HEK293 (cell line): ENCODE results near the gene IL5.

Experiments used
- GLIS2 ChIP-seq: fragments of 450-650 bp; formaldehyde crosslinking; IDR thresholded peaks from 2 replicates; pipeline ENCODE4 v1.5.1; 2016; ENCODE audit warnings: missing biosample characterization, missing genetic modification characterization
- KLF1 ChIP-seq: fragments of 450-650 bp; formaldehyde crosslinking; IDR thresholded peaks from 2 replicates; pipeline ENCODE4 v1.5.1; 2016; ENCODE audit warnings: missing biosample characterization, missing genetic modification characterization
- KLF8 ChIP-seq: fragments of 450-650 bp; formaldehyde crosslinking; IDR thresholded peaks from 2 replicates; pipeline ENCODE4 v1.5.1; 2016; ENCODE audit warnings: missing biosample characterization, missing genetic modification characterization
- MYNN ChIP-seq: fragments of 450-650 bp; formaldehyde crosslinking; IDR thresholded peaks from 2 replicates; pipeline ENCODE4 v1.5.1; 2016; ENCODE audit warnings: missing biosample characterization, missing genetic modification characterization, borderline replicate concordance
- PBX3 ChIP-seq: sonication (generic); formaldehyde crosslinking; IDR thresholded peaks from 2 replicates; pipeline ENCODE4 v1.8.1; 2022; ENCODE audit warnings: mild to moderate bottlenecking, moderate library complexity, missing genetic modification reagents
- PRDM2 ChIP-seq: fragments of 450-650 bp; formaldehyde crosslinking; IDR thresholded peaks from 2 replicates; pipeline ENCODE4 v1.5.1; 2016; ENCODE audit warnings: missing biosample characterization, missing genetic modification characterization, borderline replicate concordance
- ZFP41 ChIP-seq: fragments of 450-650 bp; formaldehyde crosslinking; IDR thresholded peaks from 2 replicates; pipeline ENCODE4 v1.5.1; 2016; ENCODE audit warnings: missing biosample characterization, missing genetic modification characterization, borderline replicate concordance
- ZNF112 ChIP-seq: fragments of 450-650 bp; formaldehyde crosslinking; IDR thresholded peaks from 2 replicates; pipeline ENCODE4 v1.5.0; 2017; ENCODE audit warnings: missing biosample characterization, missing genetic modification characterization
- ZNF19 ChIP-seq: fragments of 450-650 bp; formaldehyde crosslinking; IDR thresholded peaks from 2 replicates; pipeline ENCODE4; 2016; ENCODE audit warnings: missing biosample characterization, missing genetic modification characterization, low read depth
- ZNF23 ChIP-seq: fragments of 450-650 bp; formaldehyde crosslinking; IDR thresholded peaks from 2 replicates; pipeline ENCODE4 v1.5.1; 2016; ENCODE audit warnings: missing biosample characterization, missing genetic modification characterization, borderline replicate concordance
- ZNF266 ChIP-seq: fragments of 450-650 bp; formaldehyde crosslinking; IDR thresholded peaks from 2 replicates; pipeline ENCODE4 v1.5.1; 2016; ENCODE audit warnings: missing biosample characterization, missing genetic modification characterization, low read depth
- ZNF335 ChIP-seq: fragments of 450-650 bp; formaldehyde crosslinking; conservative IDR thresholded peaks from 2 replicates; pipeline ENCODE4 v1.5.1; 2016; ENCODE audit warnings: missing biosample characterization, missing genetic modification characterization
- ZNF626 ChIP-seq: fragments of 450-650 bp; sonication (Bioruptor Pico); formaldehyde crosslinking; IDR thresholded peaks from 2 replicates; pipeline ENCODE4 v1.5.1; 2018; ENCODE audit warnings: missing biosample characterization, missing genetic modification characterization, inconsistent platforms
- ZNF664 ChIP-seq: fragments of 450-650 bp; formaldehyde crosslinking; IDR thresholded peaks from 2 replicates; pipeline ENCODE4 v1.5.1; 2016; ENCODE audit warnings: missing biosample characterization, missing genetic modification characterization
- ZNF670 ChIP-seq: fragments of 450-650 bp; formaldehyde crosslinking; IDR thresholded peaks from 2 replicates; pipeline ENCODE4 v1.5.1; 2016; ENCODE audit warnings: missing biosample characterization, missing genetic modification characterization, low read depth
- ZNF677 ChIP-seq: fragments of 450-650 bp; IDR thresholded peaks from 2 replicates; pipeline ENCODE4 v1.5.0; 2018; ENCODE audit warnings: missing biosample characterization, mild to moderate bottlenecking, missing genetic modification characterization, moderate library complexity
- ZXDB ChIP-seq: fragments of 450-650 bp; formaldehyde crosslinking; IDR thresholded peaks from 2 replicates; pipeline ENCODE4 v1.5.1; 2016; ENCODE audit warnings: missing biosample characterization, missing genetic modification characterization
- TF ChIP-seq, protein P1 (sequence below): fragments of 450-650 bp; formaldehyde crosslinking; IDR thresholded peaks from 2 replicates; pipeline ENCODE4 v1.5.1; 2016; ENCODE audit warnings: missing biosample characterization, missing genetic modification characterization
- TF ChIP-seq, protein P2 (sequence below): fragments of 450-650 bp; formaldehyde crosslinking; IDR thresholded peaks from 2 replicates; pipeline ENCODE4 v1.5.1; 2016; ENCODE audit warnings: missing biosample characterization, missing genetic modification characterization
- TF ChIP-seq, protein P3 (sequence below): fragments of 450-650 bp; formaldehyde crosslinking; IDR thresholded peaks from 2 replicates; pipeline ENCODE4 v1.5.1; 2016; ENCODE audit warnings: missing biosample characterization, missing genetic modification characterization
- TF ChIP-seq, protein P4 (sequence below): fragments of 450-650 bp; formaldehyde crosslinking; IDR thresholded peaks from 2 replicates; pipeline ENCODE4 v1.5.1; 2017; ENCODE audit warnings: missing biosample characterization, missing genetic modification characterization

The IL5 gene

GRCh38 chr5:132496631-132497487 lies 46.5 kb downstream of the IL5 start (continued):
- TF ChIP-seq ZNF677 (tag by site-specific recombination) (no peak), ZNF664 (no peak), PBX3 (CRISPR knock-in tag) (no peak), ZFP41 (no peak), ZNF19 (tag by site-specific recombination) (no peak), GLIS2 (tag by site-specific recombination) (peak; percentile 91), ZXDB (tag by site-specific recombination) (peak; percentile 67), MYNN (no peak), ZNF670 (tag by site-specific recombination) (no peak), KLF8 (tag by site-specific recombination) (peak; percentile 37; the same call in 1 of the 2 replicates), KLF1 (tag by site-specific recombination) (no peak), ZNF112 (tag by site-specific recombination) (no peak), ZNF626 (no peak), PRDM2 (no peak), ZNF23 (tag by site-specific recombination) (no peak), ZNF335 (peak; percentile 99), ZNF266 (no peak)
- TF ChIP-seq, protein P1, sequence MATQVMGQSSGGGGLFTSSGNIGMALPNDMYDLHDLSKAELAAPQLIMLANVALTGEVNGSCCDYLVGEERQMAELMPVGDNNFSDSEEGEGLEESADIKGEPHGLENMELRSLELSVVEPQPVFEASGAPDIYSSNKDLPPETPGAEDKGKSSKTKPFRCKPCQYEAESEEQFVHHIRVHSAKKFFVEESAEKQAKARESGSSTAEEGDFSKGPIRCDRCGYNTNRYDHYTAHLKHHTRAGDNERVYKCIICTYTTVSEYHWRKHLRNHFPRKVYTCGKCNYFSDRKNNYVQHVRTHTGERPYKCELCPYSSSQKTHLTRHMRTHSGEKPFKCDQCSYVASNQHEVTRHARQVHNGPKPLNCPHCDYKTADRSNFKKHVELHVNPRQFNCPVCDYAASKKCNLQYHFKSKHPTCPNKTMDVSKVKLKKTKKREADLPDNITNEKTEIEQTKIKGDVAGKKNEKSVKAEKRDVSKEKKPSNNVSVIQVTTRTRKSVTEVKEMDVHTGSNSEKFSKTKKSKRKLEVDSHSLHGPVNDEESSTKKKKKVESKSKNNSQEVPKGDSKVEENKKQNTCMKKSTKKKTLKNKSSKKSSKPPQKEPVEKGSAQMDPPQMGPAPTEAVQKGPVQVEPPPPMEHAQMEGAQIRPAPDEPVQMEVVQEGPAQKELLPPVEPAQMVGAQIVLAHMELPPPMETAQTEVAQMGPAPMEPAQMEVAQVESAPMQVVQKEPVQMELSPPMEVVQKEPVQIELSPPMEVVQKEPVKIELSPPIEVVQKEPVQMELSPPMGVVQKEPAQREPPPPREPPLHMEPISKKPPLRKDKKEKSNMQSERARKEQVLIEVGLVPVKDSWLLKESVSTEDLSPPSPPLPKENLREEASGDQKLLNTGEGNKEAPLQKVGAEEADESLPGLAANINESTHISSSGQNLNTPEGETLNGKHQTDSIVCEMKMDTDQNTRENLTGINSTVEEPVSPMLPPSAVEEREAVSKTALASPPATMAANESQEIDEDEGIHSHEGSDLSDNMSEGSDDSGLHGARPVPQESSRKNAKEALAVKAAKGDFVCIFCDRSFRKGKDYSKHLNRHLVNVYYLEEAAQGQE (tag by site-specific recombination): no peak
- TF ChIP-seq, protein P2, sequence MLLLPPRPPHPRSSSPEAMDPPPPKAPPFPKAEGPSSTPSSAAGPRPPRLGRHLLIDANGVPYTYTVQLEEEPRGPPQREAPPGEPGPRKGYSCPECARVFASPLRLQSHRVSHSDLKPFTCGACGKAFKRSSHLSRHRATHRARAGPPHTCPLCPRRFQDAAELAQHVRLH (tag by site-specific recombination): no peak
- TF ChIP-seq, protein P3, sequence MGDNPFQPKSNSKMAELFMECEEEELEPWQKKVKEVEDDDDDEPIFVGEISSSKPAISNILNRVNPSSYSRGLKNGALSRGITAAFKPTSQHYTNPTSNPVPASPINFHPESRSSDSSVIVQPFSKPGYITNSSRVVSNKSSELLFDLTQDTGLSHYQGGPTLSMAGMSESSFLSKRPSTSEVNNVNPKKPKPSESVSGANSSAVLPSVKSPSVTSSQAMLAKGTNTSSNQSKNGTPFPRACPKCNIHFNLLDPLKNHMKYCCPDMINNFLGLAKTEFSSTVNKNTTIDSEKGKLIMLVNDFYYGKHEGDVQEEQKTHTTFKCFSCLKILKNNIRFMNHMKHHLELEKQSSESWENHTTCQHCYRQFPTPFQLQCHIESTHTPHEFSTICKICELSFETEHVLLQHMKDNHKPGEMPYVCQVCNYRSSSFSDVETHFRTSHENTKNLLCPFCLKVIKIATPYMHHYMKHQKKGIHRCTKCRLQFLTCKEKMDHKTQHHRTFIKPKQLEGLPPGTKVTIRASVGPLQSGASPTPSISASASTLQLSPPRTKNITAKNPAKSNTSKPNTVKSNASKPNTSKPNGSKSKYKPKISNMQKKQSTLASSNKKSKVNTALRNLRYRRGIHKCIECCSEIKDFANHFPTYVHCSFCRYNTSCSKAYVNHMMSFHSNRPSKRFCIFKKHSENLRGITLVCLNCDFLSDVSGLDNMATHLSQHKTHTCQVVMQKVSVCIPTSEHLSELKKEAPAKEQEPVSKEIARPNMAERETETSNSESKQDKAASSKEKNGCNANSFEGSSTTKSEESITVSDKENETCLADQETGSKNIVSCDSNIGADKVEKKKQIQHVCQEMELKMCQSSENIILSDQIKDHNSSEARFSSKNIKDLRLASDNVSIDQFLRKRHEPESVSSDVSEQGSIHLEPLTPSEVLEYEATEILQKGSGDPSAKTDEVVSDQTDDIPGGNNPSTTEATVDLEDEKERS (tag by site-specific recombination): no peak
- TF ChIP-seq, protein P4, sequence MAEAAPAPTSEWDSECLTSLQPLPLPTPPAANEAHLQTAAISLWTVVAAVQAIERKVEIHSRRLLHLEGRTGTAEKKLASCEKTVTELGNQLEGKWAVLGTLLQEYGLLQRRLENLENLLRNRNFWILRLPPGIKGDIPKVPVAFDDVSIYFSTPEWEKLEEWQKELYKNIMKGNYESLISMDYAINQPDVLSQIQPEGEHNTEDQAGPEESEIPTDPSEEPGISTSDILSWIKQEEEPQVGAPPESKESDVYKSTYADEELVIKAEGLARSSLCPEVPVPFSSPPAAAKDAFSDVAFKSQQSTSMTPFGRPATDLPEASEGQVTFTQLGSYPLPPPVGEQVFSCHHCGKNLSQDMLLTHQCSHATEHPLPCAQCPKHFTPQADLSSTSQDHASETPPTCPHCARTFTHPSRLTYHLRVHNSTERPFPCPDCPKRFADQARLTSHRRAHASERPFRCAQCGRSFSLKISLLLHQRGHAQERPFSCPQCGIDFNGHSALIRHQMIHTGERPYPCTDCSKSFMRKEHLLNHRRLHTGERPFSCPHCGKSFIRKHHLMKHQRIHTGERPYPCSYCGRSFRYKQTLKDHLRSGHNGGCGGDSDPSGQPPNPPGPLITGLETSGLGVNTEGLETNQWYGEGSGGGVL (tag by site-specific recombination): no peak
